IPS-NIHi11 (cell line): ENCODE measurements around the gene TMEM185A.
"Not testable (repeated sequence)": the region's sequence is repeated elsewhere in the genome, so short reads cannot be mapped to it uniquely, and the experiment has no call there.

Experiments
- DNase-seq: peaks from one replicate; pipeline ENCODE4 v3.0.0; 2012; ENCODE audit warnings: mixed read lengths, low spot score

Gene TMEM185A

GRCh38 chrX:149551245-149551938, 80.2 kb downstream of the TMEM185A start:
- DNase-seq = not testable (repeated sequence)

GRCh38 chrX:149550454-149550853, 81.1 kb downstream of the TMEM185A start:
- not testable (repeated sequence) for DNase-seq

GRCh38 chrX:149549701-149550100, 81.9 kb downstream of the TMEM185A start, which contains the start of gene HSFX3:
HSFX3 (minus strand) TSS chrX:149549924; CDS start chrX:149549852, 72 bp downstream.
- not testable (repeated sequence) for DNase-seq

- DNase-seq = not testable (repeated sequence)
These were observed 83.8 kb downstream of the TMEM185A start for GRCh38 chrX:149547782-149548181.

GRCh38 chrX:149546962-149547361, 84.6 kb downstream of the TMEM185A start:
- not testable (repeated sequence) for DNase-seq
